Hepatocyte (in vitro differentiated cells): ENCODE results near the gene SMYD1. TPM values are rescaled to one million over a fixed set of nuclear protein-coding genes. Genes with fewer than 3 reads are reported as not detected.

ENCODE experiments used
- DNase-seq: peaks from one replicate; pipeline ENCODE4 v3.0.0-alpha.2; 2016; ENCODE audit warnings: low spot score
- H2AFZ ChIP-seq: fragments of 200-600 bp; sonication (generic); 2 replicates; pipeline ENCODE4 v1.6.0; 2016; ENCODE audit warnings: antibody characterized with exemption, mild to moderate bottlenecking
- H3K27ac ChIP-seq: fragments of 200-600 bp; sonication (generic); 2 replicates; pipeline ENCODE4 v1.5.1; 2016; ENCODE audit warnings: mild to moderate bottlenecking
- H3K27me3 ChIP-seq: fragments of 200-600 bp; sonication (generic); 2 replicates; pipeline ENCODE4 v1.6.1; 2016
- H3K36me3 ChIP-seq: fragments of 200-600 bp; sonication (generic); replicated peaks from 2 replicates; pipeline ENCODE4 v1.5.1; 2016; ENCODE audit warnings: low read depth; ENCODE audit not compliant: insufficient read depth
- H3K4me1 ChIP-seq: fragments of 200-600 bp; sonication (generic); 2 replicates; pipeline ENCODE4 v1.5.1; 2016; ENCODE audit warnings: mild to moderate bottlenecking, moderate library complexity; ENCODE audit not compliant: insufficient read depth
- H3K4me2 ChIP-seq: fragments of 200-600 bp; sonication (generic); 2 replicates; pipeline ENCODE4 v1.6.0; 2016
- H3K4me3 ChIP-seq: fragments of 200-600 bp; sonication (generic); 2 replicates; pipeline ENCODE4 v1.5.1; 2016; ENCODE audit warnings: mild to moderate bottlenecking
- H3K79me2 ChIP-seq: fragments of 200-600 bp; sonication (generic); 2 replicates; pipeline ENCODE4 v1.6.0; 2017; ENCODE audit warnings: mild to moderate bottlenecking
- H3K9me2 ChIP-seq: fragments of 200-600 bp; sonication (generic); replicated peaks from 2 replicates; pipeline ENCODE4 v1.6.0; 2017; ENCODE audit warnings: mild to moderate bottlenecking; ENCODE audit not compliant: insufficient read depth
- H3K9me3 ChIP-seq: fragments of 200-600 bp; sonication (generic); 2 replicates; pipeline ENCODE4 v1.5.1; 2016; ENCODE audit warnings: low read depth, mild to moderate bottlenecking
- H4K20me1 ChIP-seq: fragments of 200-600 bp; sonication (generic); 2 replicates; pipeline ENCODE4 v1.6.0; 2016; ENCODE audit warnings: mild to moderate bottlenecking; ENCODE audit not compliant: insufficient read depth, poor library complexity, severe bottlenecking
- CTCF ChIP-seq: fragments of 200-600 bp; sonication (generic); IDR thresholded peaks from 2 replicates; pipeline ENCODE4 v1.5.1; 2016; ENCODE audit warnings: antibody characterized with exemption, mild to moderate bottlenecking; ENCODE audit not compliant: poor library complexity
- EZH2 ChIP-seq: fragments of 200-600 bp; sonication (generic); IDR thresholded peaks from 2 replicates; pipeline ENCODE4 v1.6.1; 2016; ENCODE audit warnings: antibody characterized with exemption, mild to moderate bottlenecking, borderline replicate concordance
- EZH2phosphoT487 ChIP-seq: fragments of 200-600 bp; sonication (generic); IDR thresholded peaks from one replicate; pipeline ENCODE4 v1.6.1; 2018; ENCODE audit warnings: antibody characterized with exemption, mild to moderate bottlenecking, low read depth, moderate library complexity; ENCODE audit not compliant: unreplicated experiment, severe bottlenecking
- whole genome bisulfite sequencing: methylation state at CpG from one replicate; pipeline ENCODE4 v1.1.6; 2016; ENCODE audit warnings: low lambda C conversion rate; ENCODE audit errors: missing lambda C conversion rate; 5-methylcytosine and 5-hydroxymethylcytosine counted together
- polyA plus RNA-seq: library from polyadenylated mRNA; unstranded; fragments of >200 nt; fragmentation: Nextera tagmentation; extraction: Ambion mirVana; gene quantifications from 2 replicates; pipeline ENCODE4 v1.2.1, GENCODE V29; 2016
- total RNA-seq: library from RNA; depleted of rRNA; stranded (reverse); fragments of >200 nt; gene quantifications from 2 replicates; pipeline ENCODE4 v1.2.3, GENCODE V29; 2014

Gene SMYD1
- total and polyA plus RNA-seq, 2 experiments from 2014 or later = 0.10 TPM; not detected in 1

GRCh38 chr2:88114889-88115288 lies 47.3 kb downstream of the SMYD1 start:
- Histone ChIP-seq H2AFZ (no peak overlapping the region), H3K79me2 (no peaks in the 10 kb centered on the region), H3K4me3 (no peak overlapping the region), H3K9me2 (no peaks in the 10 kb centered on the region), H4K20me1 (no peaks in the 10 kb centered on the region), H3K9me3 (no peaks in the 10 kb centered on the region), H3K36me3 (no peaks in the 10 kb centered on the region), H3K27ac (no peak overlapping the region), H3K4me2 (no peak overlapping the region), H3K27me3 (no peaks in the 10 kb centered on the region), H3K4me1 (peaks cover 7% of the 10 kb centered on the region)
- no peak for DNase-seq
- TF ChIP-seq EZH2 = no peak
- TF ChIP-seq EZH2phosphoT487 = no peak
- no peak for TF ChIP-seq CTCF
- WGBS = 52% methylated on average over 5 of the region's 5 CpGs

GRCh38 chr2:88115825-88116518 lies 48.3 kb downstream of the SMYD1 start:
- TF ChIP-seq EZH2 = no peak
- no peak for TF ChIP-seq CTCF
- TF ChIP-seq EZH2phosphoT487 = no peak
- Histone ChIP-seq H4K20me1 (no peaks in the 10 kb centered on the region), H3K79me2 (no peaks in the 10 kb centered on the region), H3K4me2 (no peak overlapping the region), H3K4me3 (no peak overlapping the region), H2AFZ (no peak overlapping the region), H3K27me3 (no peaks in the 10 kb centered on the region), H3K9me2 (no peaks in the 10 kb centered on the region), H3K9me3 (no peaks in the 10 kb centered on the region), H3K27ac (no peak overlapping the region), H3K4me1 (peaks cover 7% of the 10 kb centered on the region), H3K36me3 (no peaks in the 10 kb centered on the region)
- WGBS = 84% methylated on average over 10 of the region's 10 CpGs
- no peak for DNase-seq

GRCh38 chr2:88116669-88117432 lies 49.2 kb downstream of the SMYD1 start:
- Histone ChIP-seq H3K4me2 (no peak overlapping the region), H3K9me3 (no peaks in the 10 kb centered on the region), H4K20me1 (no peaks in the 10 kb centered on the region), H3K36me3 (no peaks in the 10 kb centered on the region), H3K27ac (no peak overlapping the region), H3K79me2 (no peaks in the 10 kb centered on the region), H3K4me3 (no peak overlapping the region), H3K27me3 (no peaks in the 10 kb centered on the region), H3K9me2 (no peaks in the 10 kb centered on the region), H3K4me1 (peaks cover 7% of the 10 kb centered on the region), H2AFZ (no peak overlapping the region)
- 91% methylated on average over 18 of the region's 18 CpGs for WGBS
- DNase-seq = no peak
- no peak for TF ChIP-seq CTCF
- TF ChIP-seq EZH2 = no peak
- no peak for TF ChIP-seq EZH2phosphoT487
